Measurements from ENCODE around the gene SH3BP4. TPM values are rescaled to one million over a fixed set of nuclear protein-coding genes. Genes with fewer than 3 reads are reported as not detected.

SH3BP4 gene
- total RNA-seq (ENCODE audit: low replicate concordance) = 32.2 and 49.7 TPM in 2 replicates

- H3K4me3 ChIP-seq (ENCODE audit: low read depth, low read length) = peak within 1 kb of the TSS; percentile 84
- peak; percentile 69 for DNase-seq (ENCODE audit: low read depth)
- TF ChIP-seq, protein P1, sequence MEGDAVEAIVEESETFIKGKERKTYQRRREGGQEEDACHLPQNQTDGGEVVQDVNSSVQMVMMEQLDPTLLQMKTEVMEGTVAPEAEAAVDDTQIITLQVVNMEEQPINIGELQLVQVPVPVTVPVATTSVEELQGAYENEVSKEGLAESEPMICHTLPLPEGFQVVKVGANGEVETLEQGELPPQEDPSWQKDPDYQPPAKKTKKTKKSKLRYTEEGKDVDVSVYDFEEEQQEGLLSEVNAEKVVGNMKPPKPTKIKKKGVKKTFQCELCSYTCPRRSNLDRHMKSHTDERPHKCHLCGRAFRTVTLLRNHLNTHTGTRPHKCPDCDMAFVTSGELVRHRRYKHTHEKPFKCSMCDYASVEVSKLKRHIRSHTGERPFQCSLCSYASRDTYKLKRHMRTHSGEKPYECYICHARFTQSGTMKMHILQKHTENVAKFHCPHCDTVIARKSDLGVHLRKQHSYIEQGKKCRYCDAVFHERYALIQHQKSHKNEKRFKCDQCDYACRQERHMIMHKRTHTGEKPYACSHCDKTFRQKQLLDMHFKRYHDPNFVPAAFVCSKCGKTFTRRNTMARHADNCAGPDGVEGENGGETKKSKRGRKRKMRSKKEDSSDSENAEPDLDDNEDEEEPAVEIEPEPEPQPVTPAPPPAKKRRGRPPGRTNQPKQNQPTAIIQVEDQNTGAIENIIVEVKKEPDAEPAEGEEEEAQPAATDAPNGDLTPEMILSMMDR (IDR thresholded peaks at IDR 0.05; ENCODE audit: insufficient read depth, low read length) = no peak
Measured at GRCh38 chr2:234951664-234952269, at the start of gene SH3BP4. SH3BP4 (plus strand) TSS chr2:234952017; CDS start chr2:235035003, 82,986 bp downstream.

- DNase-seq (ENCODE audit: low read depth) = no peak
- TF ChIP-seq, protein P1 (IDR thresholded peaks at IDR 0.05; ENCODE audit: insufficient read depth, low read length) = no peak
Measured at GRCh38 chr2:234904785-234905184, 47.0 kb upstream of the SH3BP4 start.

GRCh38 chr2:234905547-234906265 is 46.1 kb upstream of the SH3BP4 start:
- H3K4me3 ChIP-seq (ENCODE audit: low read depth, low read length) = no peak overlapping the region
- TF ChIP-seq, protein P1 (IDR thresholded peaks at IDR 0.05; ENCODE audit: insufficient read depth, low read length) = no peak
- DNase-seq (ENCODE audit: low read depth) = peak; percentile 51

More at GRCh38 chr2:234904785-234905184, 47.0 kb upstream of the SH3BP4 start:
- H3K4me3 ChIP-seq (ENCODE audit: low read depth, low read length) = no peak overlapping the region

DNA sequence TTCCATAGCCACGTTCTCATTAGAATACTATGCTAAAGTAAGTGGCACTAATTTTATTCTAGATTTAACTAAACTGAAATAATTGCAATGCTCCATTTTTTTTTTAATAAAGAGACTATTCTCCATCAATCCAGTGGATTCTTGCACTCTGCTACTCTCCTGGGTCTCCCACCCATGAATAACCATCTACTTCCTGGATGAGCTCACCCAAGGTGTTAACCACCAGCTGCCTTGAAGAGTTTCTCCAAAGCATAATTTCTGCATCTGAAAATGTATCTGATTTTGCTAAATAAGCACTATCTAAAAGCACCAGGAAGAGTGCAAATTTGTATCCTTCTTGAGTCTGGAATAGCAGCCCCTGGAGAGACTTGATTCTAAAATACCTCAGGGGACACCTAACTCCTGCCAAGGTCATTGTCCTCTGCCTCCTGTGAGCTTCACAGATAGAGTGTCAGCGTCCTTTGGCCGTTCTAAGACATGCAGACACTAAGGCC is 41.6 kb upstream of the SH3BP4 start:
- no peak overlapping the region for H3K4me3 ChIP-seq (ENCODE audit: low read depth, low read length)
- TF ChIP-seq, protein P1 (IDR thresholded peaks at IDR 0.05; ENCODE audit: insufficient read depth, low read length) = no peak
- no peak for DNase-seq (ENCODE audit: low read depth)

- TF ChIP-seq, protein P1 (IDR thresholded peaks at IDR 0.05; ENCODE audit: insufficient read depth, low read length) = no peak
- no peak overlapping the region for H3K4me3 ChIP-seq (ENCODE audit: low read depth, low read length)
- DNase-seq (ENCODE audit: low read depth) = peak; percentile 85
Measured at GRCh38 chr2:234911271-234911670, 40.5 kb upstream of the SH3BP4 start.

- no peak for DNase-seq (ENCODE audit: low read depth)
- TF ChIP-seq, protein P1 (IDR thresholded peaks at IDR 0.05; ENCODE audit: insufficient read depth, low read length) = no peak
- H3K4me3 ChIP-seq (ENCODE audit: low read depth, low read length) = no peak overlapping the region
Measured at GRCh38 chr2:234912437-234912836, 39.4 kb upstream of the SH3BP4 start.

All from fibroblast of the aortic adventitia (primary cell).